Measurements from ENCODE around the gene FGF7.
"Not testable (repeated sequence)": the region's sequence is repeated elsewhere in the genome, so short reads cannot be mapped to it uniquely, and the experiment has no call there.

DNA sequence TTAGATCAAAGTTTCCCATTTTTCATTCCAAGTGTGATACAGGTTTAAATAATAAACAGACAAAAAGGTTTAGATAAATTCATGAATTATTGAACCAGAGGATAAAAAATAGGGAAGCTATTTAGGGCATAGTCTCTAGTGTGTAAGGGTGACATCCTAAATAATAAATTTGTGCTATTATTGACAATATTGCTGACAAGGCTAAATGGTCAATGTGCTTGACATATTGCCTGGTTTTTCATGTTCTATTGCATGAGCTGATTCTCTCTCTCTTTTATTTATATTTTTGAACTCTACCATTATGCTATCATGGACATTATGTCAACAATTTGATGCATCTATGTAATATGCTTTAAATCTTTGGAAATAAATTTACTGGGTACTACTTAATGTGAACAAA lies 55.9 kb downstream of the FGF7 start:
- TF ChIP-seq POLR2A, EP300, POLR2AphosphoS5 (IDR thresholded peaks at IDR 0.05): not testable (repeated sequence)
- TF ChIP-seq, protein P1, sequence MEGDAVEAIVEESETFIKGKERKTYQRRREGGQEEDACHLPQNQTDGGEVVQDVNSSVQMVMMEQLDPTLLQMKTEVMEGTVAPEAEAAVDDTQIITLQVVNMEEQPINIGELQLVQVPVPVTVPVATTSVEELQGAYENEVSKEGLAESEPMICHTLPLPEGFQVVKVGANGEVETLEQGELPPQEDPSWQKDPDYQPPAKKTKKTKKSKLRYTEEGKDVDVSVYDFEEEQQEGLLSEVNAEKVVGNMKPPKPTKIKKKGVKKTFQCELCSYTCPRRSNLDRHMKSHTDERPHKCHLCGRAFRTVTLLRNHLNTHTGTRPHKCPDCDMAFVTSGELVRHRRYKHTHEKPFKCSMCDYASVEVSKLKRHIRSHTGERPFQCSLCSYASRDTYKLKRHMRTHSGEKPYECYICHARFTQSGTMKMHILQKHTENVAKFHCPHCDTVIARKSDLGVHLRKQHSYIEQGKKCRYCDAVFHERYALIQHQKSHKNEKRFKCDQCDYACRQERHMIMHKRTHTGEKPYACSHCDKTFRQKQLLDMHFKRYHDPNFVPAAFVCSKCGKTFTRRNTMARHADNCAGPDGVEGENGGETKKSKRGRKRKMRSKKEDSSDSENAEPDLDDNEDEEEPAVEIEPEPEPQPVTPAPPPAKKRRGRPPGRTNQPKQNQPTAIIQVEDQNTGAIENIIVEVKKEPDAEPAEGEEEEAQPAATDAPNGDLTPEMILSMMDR (IDR thresholded peaks at IDR 0.05) = not testable (repeated sequence)
